ENCODE measurements around the gene NAMPT. TPM values are rescaled to one million over a fixed set of nuclear protein-coding genes. Genes with fewer than 3 reads are reported as not detected.

The NAMPT gene
- total and polyA plus RNA-seq, 9 of the 15 experiments (the other 6 are each of a cell fraction or from before 2014, with no cell fraction given) = 41.1 to 160 (median 106) TPM

- TF ChIP-seq, protein P1, sequence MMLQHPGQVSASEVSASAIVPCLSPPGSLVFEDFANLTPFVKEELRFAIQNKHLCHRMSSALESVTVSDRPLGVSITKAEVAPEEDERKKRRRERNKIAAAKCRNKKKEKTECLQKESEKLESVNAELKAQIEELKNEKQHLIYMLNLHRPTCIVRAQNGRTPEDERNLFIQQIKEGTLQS (IDR thresholded peaks at IDR 0.05) = peak; percentile 18; the same call in 1 of the 2 replicates
- TF ChIP-seq, protein P1 (CRISPR knock-in tag; conservative IDR thresholded peaks at IDR 0.05) = no peak
- TF ChIP-seq RCOR1 (IDR thresholded peaks at IDR 0.05; ENCODE audit: borderline replicate concordance in 1 of 2, low read depth in 2 of 2, low read length in 2 of 2) = peak; percentile 22 to 60
- no peak for TF ChIP-seq ZNF174 (CRISPR knock-in tag; IDR thresholded peaks at IDR 0.05)
- TF ChIP-seq MYNN (IDR thresholded peaks at IDR 0.05) = no peak
- no peak for TF ChIP-seq MYNN (CRISPR knock-in tag; IDR thresholded peaks at IDR 0.05)
- TF ChIP-seq ZBTB17 (CRISPR knock-in tag; IDR thresholded peaks at IDR 0.05) = 0 out of 2 replicates have a peak, but pooled peaks have one; percentile 13
- peak; percentile 77; the same call in 1 of the 2 replicates for TF ChIP-seq HDAC2 (IDR thresholded peaks at IDR 0.05)
- TF ChIP-seq LEF1 (IDR thresholded peaks at IDR 0.05) = peak; percentile 56; the same call in 1 of the 2 replicates
- no peak for TF ChIP-seq E2F3 (CRISPR knock-in tag; IDR thresholded peaks at IDR 0.05)
- peak; percentile 71 for TF ChIP-seq TEAD4 (IDR thresholded peaks at IDR 0.05; ENCODE audit: low read length)
- TF ChIP-seq TEAD4 (CRISPR knock-in tag; IDR thresholded peaks at IDR 0.05; ENCODE audit: borderline replicate concordance) = no peak
- TF ChIP-seq CREM (IDR thresholded peaks at IDR 0.05; ENCODE audit: low read depth) = 0 out of 2 replicates have a peak, but pooled peaks have one; percentile 30
- TF ChIP-seq NFIX (CRISPR knock-in tag; IDR thresholded peaks at IDR 0.05; ENCODE audit: low read depth) = no peak
- peak; percentile 43 to 55; a peak in 3 of 4 replicates for TF ChIP-seq TRIM24 (IDR thresholded peaks at IDR 0.05)
- no peak for TF ChIP-seq DEAF1 (CRISPR knock-in tag; IDR thresholded peaks at IDR 0.05)
- TF ChIP-seq JUNB (CRISPR knock-in tag; conservative IDR thresholded peaks at IDR 0.05) = no peak
- peak; percentile 35; the same call in 1 of the 2 replicates for TF ChIP-seq SP1 (CRISPR knock-in tag; IDR thresholded peaks at IDR 0.05)
- no peak for TF ChIP-seq JUND (IDR thresholded peaks at IDR 0.05; ENCODE audit: borderline replicate concordance, low read depth, low read length)
- TF ChIP-seq JUND (tag; IDR thresholded peaks at IDR 0.05; ENCODE audit: borderline replicate concordance, low read depth, low read length) = peak; percentile 40; the same call in 1 of the 3 replicates
- no peak for TF ChIP-seq DMBX1 (CRISPR knock-in tag; IDR thresholded peaks at IDR 0.05; ENCODE audit: borderline replicate concordance)
- no peak for TF ChIP-seq NFYB (IDR thresholded peaks at IDR 0.05; ENCODE audit: extremely low read depth, insufficient read length)
- TF ChIP-seq CTBP1 (IDR thresholded peaks at IDR 0.05; ENCODE audit: borderline replicate concordance) = 0 out of 2 replicates have a peak, but pooled peaks have one; percentile 44
- TF ChIP-seq SAFB2 (IDR thresholded peaks at IDR 0.05; ENCODE audit: borderline replicate concordance, low read depth, low read length, severe bottlenecking) = no peak
- TF ChIP-seq TAF7 (tag; IDR thresholded peaks at IDR 0.05) = no peak
- peak; percentile 35; the same call in 1 of the 2 replicates for TF ChIP-seq MTA3 (IDR thresholded peaks at IDR 0.05; ENCODE audit: borderline replicate concordance)
- TF ChIP-seq, protein P2, sequence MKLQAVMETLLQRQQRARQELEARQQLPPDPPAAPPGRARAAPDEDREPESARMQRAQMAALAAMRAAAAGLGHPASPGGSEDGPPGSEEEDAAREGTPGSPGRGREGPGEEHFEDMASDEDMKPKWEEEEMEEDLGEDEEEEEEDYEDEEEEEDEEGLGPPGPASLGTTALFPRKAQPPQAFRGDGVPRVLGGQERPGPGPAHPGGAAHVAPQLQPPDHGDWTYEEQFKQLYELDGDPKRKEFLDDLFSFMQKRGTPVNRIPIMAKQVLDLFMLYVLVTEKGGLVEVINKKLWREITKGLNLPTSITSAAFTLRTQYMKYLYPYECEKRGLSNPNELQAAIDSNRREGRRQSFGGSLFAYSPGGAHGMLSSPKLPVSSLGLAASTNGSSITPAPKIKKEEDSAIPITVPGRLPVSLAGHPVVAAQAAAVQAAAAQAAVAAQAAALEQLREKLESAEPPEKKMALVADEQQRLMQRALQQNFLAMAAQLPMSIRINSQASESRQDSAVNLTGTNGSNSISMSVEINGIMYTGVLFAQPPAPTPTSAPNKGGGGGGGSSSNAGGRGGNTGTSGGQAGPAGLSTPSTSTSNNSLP (IDR thresholded peaks at IDR 0.05; ENCODE audit: borderline replicate concordance, low read depth, low read length) = no peak
Observed at GRCh38 chr7:106199813-106200364, 84.9 kb downstream of the NAMPT start (continued).

Data from K562 (cell line).